H1 (cell line): Measurements from ENCODE around the gene TTF1. TPM values are rescaled to one million over a fixed set of nuclear protein-coding genes. Genes with fewer than 3 reads are reported as not detected.

Experiments
- EP300 ChIP-seq, 2 experiments: IDR thresholded peaks; 1 replicate in 1 of 2; 2 replicates in 1 of 2; pipeline ENCODE4 v1.6.1; 2011 to 2012; ENCODE audit warnings: low read depth in 2 of 2, low read length in 2 of 2, mild to moderate bottlenecking in 2 of 2, borderline replicate concordance in 1 of 2, inconsistent platforms in 1 of 2, moderate library complexity in 1 of 2
- SP2 ChIP-seq: IDR thresholded peaks from 2 replicates; pipeline ENCODE4 v1.6.1; 2012; ENCODE audit warnings: mild to moderate bottlenecking, low read length, inconsistent platforms
- polyA plus RNA-seq, 7 experiments: library from polyadenylated mRNA; depleted of rRNA in 3 of 7; stranded (reverse) in 5 of 7; unstranded in 2 of 7; fragments of >200 nt in 5 of 7; fragments of 200-250 nt in 2 of 7; gene quantifications; 1 replicate in 5 of 7; 2 replicates in 1 of 7; 4 replicates in 1 of 7; pipeline versions ENCODE4 v1.2.1 to v1.2.3, GENCODE V29; 2011 to 2013; ENCODE audit warnings: missing spikeins in 2 of 7, mixed read lengths in 2 of 7
- total RNA-seq: library from RNA; stranded (reverse); fragmentation: NEBNext Ultra II Directional; extraction: Animal tissue kit (Norgen Biotek cat#: 25700); gene quantifications from 2 replicates; pipeline ENCODE4 v1.2.1, GENCODE V29; 2021

The TTF1 gene
- total and polyA plus RNA-seq, 2 of the 8 experiments (the other 6 are each of a cell fraction or from before 2014, with no cell fraction given): 7.8 to 22.2 TPM

DNA sequence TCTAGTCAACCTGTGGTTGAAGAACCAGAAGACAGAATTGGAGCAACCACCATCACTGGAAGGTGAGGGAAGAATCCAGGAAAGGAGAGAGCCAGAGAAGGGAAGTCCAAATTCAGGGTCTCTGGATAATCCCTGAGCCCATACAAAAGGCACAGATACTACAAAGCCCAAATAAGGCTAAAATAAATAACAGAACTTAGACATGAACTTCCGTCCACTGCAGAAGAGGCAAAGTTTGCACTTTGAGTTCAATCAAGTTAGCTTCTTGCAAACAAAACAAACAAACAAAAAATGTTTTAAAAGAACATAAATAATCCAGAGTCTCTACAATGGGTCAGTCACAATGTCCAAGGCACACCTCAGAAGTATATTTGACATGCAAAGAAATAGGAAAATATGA, 24.4 kb upstream of the TTF1 start (continued):
- TF ChIP-seq EP300 (IDR thresholded peaks at IDR 0.05; ENCODE audit: borderline replicate concordance in 1 of 2, low read depth in 2 of 2, low read length in 2 of 2) (no peak), SP2 (no peak)
- TF ChIP-seq, all 59 proteins: peak for 0
